ENCODE data around the gene GTF2I.

GRCh38 chr7:74653686-74654181 lies 3.8 kb upstream of the GTF2I start:
- TF ChIP-seq NRF1 (conservative IDR thresholded peaks at IDR 0.05; ENCODE audit: low read depth, low read length) (no peak), REST (IDR thresholded peaks at IDR 0.05; ENCODE audit: low read depth, low read length) (no peak), ZNF687 (IDR thresholded peaks at IDR 0.05) (no peak), PML (IDR thresholded peaks at IDR 0.05; ENCODE audit: low read length) (no peak), CTCF (IDR thresholded peaks at IDR 0.05 in 2 of 3, conservative IDR thresholded peaks at IDR 0.05 in 1 of 3; ENCODE audit: control insufficient read depth in 2 of 3, extremely low read depth in 1 of 3, insufficient read depth in 1 of 3, low read depth in 3 of 3, low read length in 3 of 3) (no peak), HDAC2 (IDR thresholded peaks at IDR 0.05) (no peak), POLR2AphosphoS5 (IDR thresholded peaks at IDR 0.05; ENCODE audit: low read length) (no peak), TCF3 (IDR thresholded peaks at IDR 0.05; ENCODE audit: borderline replicate concordance, insufficient read depth, low read depth, low read length) (no peak), HSF1 (IDR thresholded peaks at IDR 0.05; ENCODE audit: low read depth, low read length) (no peak), RCOR1 (conservative IDR thresholded peaks at IDR 0.05; ENCODE audit: low read depth, low read length) (no peak), IKZF1 (conservative IDR thresholded peaks at IDR 0.05) (no peak), E2F8 (IDR thresholded peaks at IDR 0.05; ENCODE audit: low read depth, partially characterized antibody) (no peak), ZNF274 (IDR thresholded peaks at IDR 0.05; ENCODE audit: insufficient read depth, insufficient read length) (no peak)
